Activated CD8-positive, alpha-beta memory T cell treated with anti-CD3 and anti-CD28 coated beads, Interleukin-2, amount 50 U/mL, for 4 hours (primary cell): ENCODE measurements around the gene COL4A2.
A peak's percentile ranks its signal among the peaks of the same experiment; 100 is the strongest.

Experiments used
- DNase-seq: peaks from one replicate; pipeline ENCODE4 v3.0.0-alpha.2; 2020

Gene COL4A2

DNA sequence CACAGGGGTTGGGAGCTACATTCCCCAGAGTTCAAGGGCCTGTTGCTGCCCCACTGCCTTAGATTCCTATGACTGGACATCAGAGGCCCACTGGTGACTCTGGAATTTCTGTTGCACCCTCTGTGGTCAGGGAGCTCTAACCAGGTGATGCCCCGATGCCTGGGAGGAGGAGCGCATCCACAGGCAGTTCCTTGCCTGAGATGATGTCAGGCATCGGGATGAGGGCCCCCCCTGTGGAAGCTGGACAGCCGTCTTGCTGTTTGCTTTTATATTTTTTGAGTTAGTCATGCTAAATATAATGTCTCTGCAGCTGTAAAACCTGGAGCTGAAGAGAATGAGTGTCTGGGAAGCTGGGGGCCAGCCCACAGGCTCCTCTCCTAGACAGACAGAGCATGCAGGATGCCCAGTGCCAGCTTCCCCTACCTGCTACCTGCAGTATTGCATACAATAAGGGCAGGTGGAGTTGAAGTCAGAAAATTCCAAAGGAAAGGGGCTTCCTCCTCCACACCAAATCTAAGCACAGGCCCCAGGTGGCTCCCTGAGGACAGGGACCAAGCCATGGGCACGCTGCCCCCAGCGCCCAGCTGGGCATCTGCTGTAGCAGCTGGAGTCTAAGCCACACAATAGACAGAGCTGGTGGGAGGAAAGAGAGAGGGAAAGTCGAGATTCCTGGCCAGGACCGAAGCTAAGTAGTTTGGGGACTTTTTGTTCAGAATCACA, 16.2 kb downstream of the COL4A2 start:
- no peak for DNase-seq

DNA sequence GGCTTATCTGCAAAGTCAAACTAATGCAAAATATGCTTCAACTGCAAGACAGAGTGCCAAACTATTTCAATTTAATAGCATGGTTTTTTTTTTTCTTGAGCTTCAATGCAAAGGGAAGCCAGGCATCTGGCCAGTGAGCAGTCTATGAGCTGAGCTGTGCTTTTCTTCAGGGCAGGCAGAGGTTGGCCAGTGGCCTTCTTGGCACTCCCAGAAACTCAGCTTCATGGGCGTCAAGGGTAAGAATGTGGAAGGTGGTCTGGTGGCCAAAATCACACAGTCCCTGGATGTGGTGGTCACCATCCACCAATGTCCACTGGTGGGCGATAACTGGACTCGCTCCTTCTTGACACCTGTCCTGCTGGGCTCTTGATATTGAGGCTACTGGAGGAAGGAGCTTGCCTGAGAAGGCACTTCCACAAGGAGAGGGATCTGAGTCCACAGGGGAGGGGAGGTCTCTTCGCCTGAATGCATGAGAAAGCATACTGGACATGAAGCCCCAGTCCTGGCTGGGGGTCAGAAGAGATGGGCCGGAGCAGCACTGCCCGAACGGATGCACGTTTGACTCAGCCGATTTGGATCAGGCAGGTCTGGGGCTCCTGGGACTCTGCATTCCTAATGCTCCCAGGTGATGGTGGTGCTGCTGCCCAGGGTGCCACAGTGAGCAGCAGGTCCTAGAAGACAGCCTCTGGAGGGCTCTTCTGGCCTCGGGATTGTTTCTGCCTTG, 17.1 kb downstream of the COL4A2 start:
- no peak for DNase-seq

DNA sequence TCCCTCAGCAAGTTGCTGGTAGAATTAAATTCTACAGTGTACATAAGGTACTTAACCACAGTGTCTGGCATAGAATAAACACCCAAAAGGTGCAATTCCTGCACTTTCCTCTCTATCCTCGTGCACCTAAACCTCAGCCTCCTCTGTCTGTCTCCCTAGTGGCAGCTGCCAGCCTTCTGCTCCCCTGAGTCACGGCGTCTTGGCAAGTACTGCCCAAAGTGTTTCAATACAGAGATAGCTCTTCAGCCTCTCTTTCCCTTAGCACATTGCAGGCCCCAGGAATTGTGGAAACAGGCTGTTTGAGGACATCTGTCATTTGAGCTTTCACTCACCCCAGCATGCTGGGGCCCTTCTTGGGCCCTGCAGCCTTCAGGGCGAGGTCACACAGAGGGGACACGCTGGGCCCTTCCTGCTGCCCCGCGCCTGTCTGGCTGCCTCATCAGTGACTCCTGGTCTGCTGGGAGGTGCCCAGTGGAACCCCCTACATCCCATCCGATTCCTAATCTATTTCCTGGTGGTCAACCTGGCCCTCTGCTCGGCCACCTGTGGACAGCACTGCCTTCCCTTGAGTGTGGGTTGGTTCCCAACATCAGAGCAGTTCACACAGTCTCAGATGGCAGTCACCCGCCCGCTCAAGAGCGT, 19.3 kb downstream of the COL4A2 start:
- no peak for DNase-seq

GRCh38 chr13:110327051-110327721, 20.1 kb downstream of the COL4A2 start:
- DNase-seq: no peak

DNA sequence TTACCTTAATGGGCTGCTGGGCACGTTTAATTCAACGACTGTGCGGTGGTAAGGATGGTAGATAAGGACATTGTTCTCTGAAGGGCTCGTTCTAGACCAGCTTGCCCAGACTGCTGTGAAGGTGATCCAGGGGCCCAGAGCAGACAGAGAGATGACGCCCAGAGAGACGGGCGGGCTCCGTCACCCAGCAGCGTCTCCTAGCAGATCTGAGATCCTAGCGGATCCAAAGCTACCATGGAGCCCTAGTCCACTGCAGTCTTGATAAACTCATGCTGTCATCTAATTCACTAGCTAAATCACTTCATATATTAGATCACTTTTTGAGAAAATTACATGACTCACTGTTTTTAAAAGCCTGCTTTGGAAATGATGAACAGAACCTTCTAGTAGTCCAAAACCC, 21.5 kb downstream of the COL4A2 start:
- no peak for DNase-seq

GRCh38 chr13:110329258-110329657, 22.2 kb downstream of the COL4A2 start:
- DNase-seq: no peak

- DNase-seq: no peak
Measured at GRCh38 chr13:110329798-110330461, 22.8 kb downstream of the COL4A2 start.

DNA sequence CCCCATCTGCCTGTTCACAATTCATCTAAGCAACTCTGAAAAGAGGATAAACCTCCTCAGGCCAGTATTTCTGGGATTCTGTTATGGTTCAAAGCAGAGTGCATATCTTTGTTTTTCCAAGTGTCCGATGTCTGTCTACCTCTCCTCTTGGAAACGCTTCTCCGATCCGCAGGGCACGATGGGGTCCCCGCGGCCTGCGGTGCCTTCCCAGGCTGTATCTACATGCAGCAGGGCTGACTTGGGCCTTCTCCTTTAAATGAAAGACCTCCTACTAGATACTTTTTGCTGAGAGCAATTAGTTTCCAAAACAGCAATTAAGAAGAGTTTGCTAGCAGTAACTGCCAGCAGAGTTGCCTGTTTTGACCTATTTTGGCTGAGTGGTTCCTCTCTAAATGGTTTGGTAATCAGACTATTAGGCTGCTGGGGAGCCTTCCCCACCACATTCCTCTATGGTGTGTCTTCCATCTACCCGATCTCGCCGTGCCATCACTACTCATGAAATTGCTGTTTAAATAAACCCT, 23.5 kb downstream of the COL4A2 start:
- no peak for DNase-seq

DNA sequence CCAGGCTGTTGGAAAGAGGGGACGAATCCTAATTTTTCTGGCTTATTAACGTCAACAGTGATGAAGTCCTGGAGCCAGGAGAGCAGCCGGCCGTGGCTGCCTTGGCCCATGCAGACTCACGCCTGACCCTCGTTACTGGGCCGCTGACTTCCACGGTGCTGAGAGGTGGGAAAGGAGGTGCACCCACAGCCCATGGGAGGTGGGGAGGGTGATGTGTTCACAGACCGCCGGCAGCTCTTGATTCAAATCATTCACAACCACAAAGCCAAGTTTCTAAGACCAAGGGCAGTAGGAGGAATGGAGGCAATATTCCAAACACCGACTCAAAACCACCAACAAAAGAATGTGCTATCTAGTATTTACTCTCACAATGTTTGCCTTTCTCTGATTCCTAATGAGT, 24.3 kb downstream of the COL4A2 start:
- no peak for DNase-seq

DNA sequence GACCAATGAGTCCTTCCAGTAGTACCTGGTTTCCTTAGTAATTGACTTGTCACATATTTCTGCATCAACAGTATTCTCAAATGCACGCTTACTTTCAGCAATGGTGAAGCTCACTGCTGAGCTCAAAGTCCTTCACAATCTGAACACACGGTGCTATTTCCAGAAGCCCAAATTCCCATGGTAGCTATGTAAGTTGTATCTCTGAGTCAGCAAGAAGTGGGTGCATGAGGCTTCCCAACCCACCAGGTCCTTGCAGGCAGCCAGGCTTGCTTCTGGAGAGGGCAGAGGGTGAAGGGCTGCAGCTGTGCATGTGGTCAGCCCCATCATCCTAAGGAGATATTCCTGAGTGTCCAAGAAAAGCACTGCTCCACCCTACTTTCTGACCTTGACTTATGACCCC, 25.7 kb downstream of the COL4A2 start:
- no peak for DNase-seq

DNA sequence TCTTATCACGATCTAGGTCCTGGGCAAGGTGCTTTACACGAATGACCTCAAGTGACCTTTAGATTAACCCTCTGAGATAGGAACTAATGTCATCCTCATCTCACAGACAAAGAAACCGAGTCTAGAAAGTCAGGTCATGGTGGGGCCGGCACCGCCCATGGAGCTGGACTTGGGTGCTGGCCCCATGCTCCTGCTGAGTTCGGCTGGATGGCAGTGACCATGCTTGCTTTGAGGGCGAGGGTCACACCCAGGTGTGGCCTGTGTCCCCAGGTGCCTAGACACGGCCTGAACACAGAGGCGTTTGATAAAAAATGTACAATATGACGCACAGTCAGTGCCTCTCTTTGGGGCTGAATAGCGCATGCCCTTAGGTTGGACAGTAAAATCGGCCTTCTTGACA, 26.8 kb downstream of the COL4A2 start:
- no peak for DNase-seq

GRCh38 chr13:110334256-110334655, 27.2 kb downstream of the COL4A2 start:
- DNase-seq: no peak

- no peak for DNase-seq
Measured at GRCh38 chr13:110334841-110335490, 27.9 kb downstream of the COL4A2 start.

- no peak for DNase-seq
Measured at GRCh38 chr13:110336108-110336507, 29.0 kb downstream of the COL4A2 start.

DNA sequence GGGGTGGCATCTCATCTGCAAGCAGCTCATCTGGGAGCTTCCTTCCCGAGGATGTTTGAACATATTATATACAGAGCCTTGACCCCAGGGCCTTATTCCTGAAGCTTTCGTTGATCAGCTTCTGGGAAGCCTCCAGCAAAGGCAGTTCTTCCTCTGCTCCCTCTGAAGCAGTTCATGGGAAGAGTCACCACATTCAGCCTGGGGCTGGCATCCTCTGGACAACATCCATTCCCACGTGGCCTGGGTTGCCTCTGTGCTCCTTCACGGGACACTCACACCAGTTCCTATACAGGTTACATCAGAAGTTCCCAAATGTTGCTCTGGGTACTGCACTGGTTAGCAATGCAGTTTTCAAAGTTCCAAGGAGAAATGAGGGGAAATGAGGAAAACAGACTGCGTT, 29.6 kb downstream of the COL4A2 start:
- no peak for DNase-seq

GRCh38 chr13:110337247-110337646, 30.2 kb downstream of the COL4A2 start:
- no peak for DNase-seq

- DNase-seq: no peak
Measured at GRCh38 chr13:110338441-110339101, 31.5 kb downstream of the COL4A2 start.

DNA sequence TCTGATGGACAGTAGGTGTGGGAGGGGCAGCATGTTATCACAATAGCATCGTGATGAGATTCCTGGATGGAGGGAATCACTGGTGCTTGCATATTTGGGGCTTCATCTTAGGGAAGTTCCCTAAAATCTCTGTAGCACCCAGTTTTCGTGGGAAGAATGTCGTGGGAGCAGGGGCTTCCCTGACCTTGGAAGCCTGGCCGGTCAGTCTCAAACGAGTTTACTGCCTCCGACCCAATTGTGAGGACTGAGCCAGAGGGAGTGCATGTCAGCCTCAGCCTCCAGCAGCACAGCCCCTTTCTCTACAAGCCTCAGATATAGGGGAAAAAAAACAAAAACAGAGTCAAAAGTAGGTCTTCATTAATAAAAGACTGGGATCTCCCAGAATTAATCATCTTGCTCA, 32.2 kb downstream of the COL4A2 start:
- DNase-seq: no peak

DNA sequence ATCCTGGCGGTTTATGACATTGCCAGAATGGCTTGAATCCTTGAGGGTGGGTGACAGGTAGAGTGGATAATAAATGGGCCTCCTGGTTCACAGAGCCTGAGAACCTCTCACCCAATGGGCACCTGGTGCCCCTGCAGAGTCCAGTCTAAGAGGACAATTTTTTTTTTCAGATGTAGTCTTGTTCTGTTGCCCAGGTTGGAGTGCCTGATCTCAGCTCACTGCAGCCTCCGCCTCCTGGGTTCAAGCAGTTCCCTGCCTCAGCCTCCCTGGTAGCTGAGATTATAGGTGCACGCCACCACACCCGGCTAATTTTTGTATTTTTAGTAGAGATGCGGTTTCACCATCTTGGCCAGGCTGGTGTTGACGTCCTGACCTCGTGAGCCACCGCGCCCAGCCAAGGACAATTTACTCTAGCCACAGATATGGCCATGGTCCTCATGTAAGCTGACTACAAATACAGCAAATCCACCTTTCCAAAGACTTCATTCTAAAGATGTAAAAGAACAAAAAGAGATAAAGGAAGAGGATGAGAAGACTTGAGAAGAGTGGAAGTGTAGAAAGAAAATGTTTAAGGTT, 33.0 kb downstream of the COL4A2 start:
- no peak for DNase-seq

- peak; percentile 56 for DNase-seq
Measured at GRCh38 chr13:110340812-110341444, 33.8 kb downstream of the COL4A2 start.
